Gastrocnemius medialis (tissue), 4 donors: ENCODE measurements around the gene WDR45. TPM values are rescaled to one million over a fixed set of nuclear protein-coding genes. Genes with fewer than 3 reads are reported as not detected.

Experiments
- ATAC-seq, 2 donors: fragments of 150-250 bp; one replicate each; pipeline ENCODE4 v1.9.1; 2016
- DNase-seq, 2 donors: peaks; one replicate each; pipeline ENCODE4 v3.0.0-alpha.2; 2019
- H3K27ac ChIP-seq, 4 donors: fragments of 200-600 bp; sonication (generic); 1 replicate in 1 of 4; 2 replicates in 3 of 4; pipeline ENCODE4 v1.5.1; 2016 to 2018; ENCODE audit warnings: mild to moderate bottlenecking in 2 of 4, moderate library complexity in 1 of 4
- H3K27me3 ChIP-seq, 3 donors: fragments of 200-600 bp; sonication (generic) in 2 of 3; 1 replicate in 1 of 3; 2 replicates in 2 of 3; pipeline versions ENCODE4 v1.5.1 to v1.6.0; 2016 to 2019; ENCODE audit warnings: mild to moderate bottlenecking in 1 of 3, moderate library complexity in 1 of 3
- H3K36me3 ChIP-seq, 2 donors: fragments of 200-600 bp; sonication (generic) in 1 of 2; one replicate each; pipeline ENCODE4 v1.5.1; 2017 to 2018
- H3K4me1 ChIP-seq, 2 donors: fragments of 200-600 bp; sonication (generic) in 1 of 2; one replicate each; pipeline ENCODE4 v1.5.1; 2016 to 2017; ENCODE audit warnings: mild to moderate bottlenecking in 2 of 2
- H3K4me3 ChIP-seq, 4 donors: fragments of 200-600 bp; sonication (generic) in 3 of 4; 1 replicate in 1 of 4; 2 replicates in 3 of 4; pipeline ENCODE4 v1.5.1; 2016 to 2019; ENCODE audit warnings: mild to moderate bottlenecking in 2 of 4
- H3K9me3 ChIP-seq, 3 donors: fragments of 200-600 bp; sonication (generic) in 2 of 3; 1 replicate in 1 of 3; 2 replicates in 2 of 3; pipeline ENCODE4 v1.5.1; 2016 to 2019
- POLR2A ChIP-seq, 2 donors: fragments of 450-650 bp; IDR thresholded peaks; one replicate each; pipeline ENCODE4 v1.6.1; 2017; ENCODE audit warnings: antibody characterized with exemption in 2 of 2, mild to moderate bottlenecking in 2 of 2, moderate library complexity in 2 of 2
- in situ Hi-C, 4 donors: fragments of 200-750 bp; cut with MboI; loops; one replicate each; pipeline versions ENCODE4 v1.15.0 to v1.8.0; 2017; ENCODE audit warnings: low sequenced_read_pairs in 4 of 4
- intact Hi-C: fragments of 100-400 bp; cut with DNase I; formaldehyde crosslinking; loops from one replicate; pipeline ENCODE4 v1.15.1; 2023; ENCODE audit warnings: low total_unique reads
- total RNA-seq, 4 donors: library from RNA; depleted of rRNA; stranded (reverse); fragments of >200 nt; gene quantifications; one replicate each; pipeline versions ENCODE4 v1.1.0 to v1.2.3, GENCODE V29; 2016
- TF ChIP-seq, protein P1 (sequence below), 5 experiments: fragments of 450-650 bp in 3 of 5; fragments of 200-600 bp in 2 of 5; sonication (generic) in 2 of 5; IDR thresholded peaks in 4 of 5; conservative IDR thresholded peaks in 1 of 5; 1 replicate in 4 of 5; 2 replicates in 1 of 5; pipeline ENCODE4 v1.5.1; 2016 to 2019; ENCODE audit warnings: antibody characterized with exemption in 5 of 5, mild to moderate bottlenecking in 3 of 5, moderate library complexity in 3 of 5

WDR45 gene
- total RNA-seq, 4 donors from 2014 or later: 98.2 to 125 (median 105) TPM

DNA sequence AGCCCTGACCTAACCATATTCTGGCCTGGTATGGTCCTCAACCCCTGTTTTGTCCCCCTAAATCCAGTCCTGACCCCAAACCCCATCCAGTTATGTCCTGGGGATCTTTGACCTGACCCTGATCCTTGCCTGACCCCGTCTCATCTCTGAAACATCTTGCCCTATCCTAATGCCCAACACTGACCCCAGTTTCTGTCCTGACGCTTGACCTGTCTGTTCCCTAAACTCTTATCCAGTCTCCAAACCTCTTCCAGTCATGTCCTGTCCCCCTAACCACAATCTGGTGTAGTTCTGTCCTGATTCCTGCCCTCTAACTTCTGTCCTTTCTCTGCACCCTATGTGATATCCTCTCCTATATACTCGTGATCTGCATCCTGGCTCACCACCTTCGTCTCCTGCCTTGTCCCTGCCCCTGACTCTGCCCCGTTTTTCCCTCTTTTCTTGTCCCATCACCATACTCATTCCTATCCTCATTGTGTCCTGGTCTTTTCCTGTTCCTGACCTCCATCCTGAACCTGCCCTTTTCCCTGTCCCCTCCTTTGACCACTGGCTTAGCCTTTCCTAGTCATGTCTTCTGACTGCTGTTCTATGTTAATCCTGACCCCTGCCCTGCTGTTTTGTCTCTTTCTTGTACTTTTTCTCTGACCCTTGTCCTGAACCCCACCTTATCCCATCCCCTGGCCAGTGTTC is 25.5 kb downstream of the WDR45 start:
- Histone ChIP-seq H3K27ac (peak overlapping the region; percentile 43 to 73 (median 63)), H3K4me1 (no peaks in the 10 kb centered on the region), H3K9me3 (no peaks in the 10 kb centered on the region), H3K27me3 (no peaks in the 10 kb centered on the region), H3K4me3 (peak overlapping the region; percentile 56 to 64 (median 59)), H3K36me3 (no peaks in the 10 kb centered on the region)
- ATAC-seq: no peak
- intact Hi-C loops (no loop called here), in situ Hi-C loops (no loop called here)
- no peak for TF ChIP-seq POLR2A (IDR thresholded peaks at IDR 0.05)
- TF ChIP-seq, protein P1, sequence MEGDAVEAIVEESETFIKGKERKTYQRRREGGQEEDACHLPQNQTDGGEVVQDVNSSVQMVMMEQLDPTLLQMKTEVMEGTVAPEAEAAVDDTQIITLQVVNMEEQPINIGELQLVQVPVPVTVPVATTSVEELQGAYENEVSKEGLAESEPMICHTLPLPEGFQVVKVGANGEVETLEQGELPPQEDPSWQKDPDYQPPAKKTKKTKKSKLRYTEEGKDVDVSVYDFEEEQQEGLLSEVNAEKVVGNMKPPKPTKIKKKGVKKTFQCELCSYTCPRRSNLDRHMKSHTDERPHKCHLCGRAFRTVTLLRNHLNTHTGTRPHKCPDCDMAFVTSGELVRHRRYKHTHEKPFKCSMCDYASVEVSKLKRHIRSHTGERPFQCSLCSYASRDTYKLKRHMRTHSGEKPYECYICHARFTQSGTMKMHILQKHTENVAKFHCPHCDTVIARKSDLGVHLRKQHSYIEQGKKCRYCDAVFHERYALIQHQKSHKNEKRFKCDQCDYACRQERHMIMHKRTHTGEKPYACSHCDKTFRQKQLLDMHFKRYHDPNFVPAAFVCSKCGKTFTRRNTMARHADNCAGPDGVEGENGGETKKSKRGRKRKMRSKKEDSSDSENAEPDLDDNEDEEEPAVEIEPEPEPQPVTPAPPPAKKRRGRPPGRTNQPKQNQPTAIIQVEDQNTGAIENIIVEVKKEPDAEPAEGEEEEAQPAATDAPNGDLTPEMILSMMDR (IDR thresholded peaks at IDR 0.05 in 4 of 5, conservative IDR thresholded peaks at IDR 0.05 in 1 of 5): no peak
- no peak for DNase-seq

DNA sequence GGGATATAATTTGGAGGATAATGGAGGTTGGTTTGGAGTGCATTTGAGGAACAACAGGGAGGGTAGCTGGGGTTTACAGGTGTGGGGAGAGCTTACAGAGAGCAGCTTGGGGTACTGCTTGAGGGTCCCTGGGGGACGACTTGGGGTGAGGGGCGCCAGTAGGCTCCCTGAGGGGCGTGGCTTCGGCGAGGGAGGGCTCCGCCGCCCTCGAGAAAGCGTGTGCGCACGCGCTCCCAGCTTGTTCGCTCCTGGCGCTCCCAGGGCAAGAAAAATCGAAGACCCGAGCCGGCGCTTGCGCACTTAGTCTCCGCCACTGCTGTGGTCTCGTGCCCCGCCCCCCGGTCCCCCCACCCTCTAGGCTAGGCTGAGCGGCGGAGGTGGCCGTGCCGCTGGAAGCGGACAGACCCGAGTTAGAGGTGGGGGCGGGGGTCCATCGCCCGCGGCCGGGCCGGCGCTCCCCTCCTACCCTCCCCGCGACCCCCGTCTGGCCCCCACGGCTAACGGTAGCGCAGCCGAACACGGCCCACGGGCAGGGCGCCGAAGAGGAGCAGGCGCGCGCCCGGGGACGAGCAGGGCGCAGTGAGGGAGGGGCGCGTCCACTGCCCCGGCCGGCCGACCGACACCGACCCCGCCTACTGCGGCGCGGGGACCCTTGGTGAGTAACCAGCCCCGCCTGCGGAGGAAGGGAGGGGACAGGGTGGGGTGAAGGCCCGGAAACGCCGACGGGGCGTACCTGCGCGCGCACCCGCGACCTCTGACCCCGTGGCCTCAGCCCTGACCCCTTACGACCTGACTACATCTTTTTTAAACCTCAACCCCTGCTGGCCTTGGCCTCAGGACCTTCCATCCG is 26.2 kb downstream of the WDR45 start:
- TF ChIP-seq, protein P1 (IDR thresholded peaks at IDR 0.05 in 4 of 5, conservative IDR thresholded peaks at IDR 0.05 in 1 of 5): no peak
- no peak for TF ChIP-seq POLR2A (IDR thresholded peaks at IDR 0.05)
- Histone ChIP-seq H3K9me3 (no peaks in the 10 kb centered on the region), H3K4me1 (no peaks in the 10 kb centered on the region), H3K36me3 (no peaks in the 10 kb centered on the region), H3K4me3 (peak overlapping the region; percentile 56 to 64 (median 59)), H3K27ac (peak overlapping the region; percentile 43 to 73 (median 63)), H3K27me3 (no peaks in the 10 kb centered on the region)
- no peak for DNase-seq
- in situ Hi-C loops: no loop called here
- intact Hi-C loops: no loop called here
- ATAC-seq: no peak

DNA sequence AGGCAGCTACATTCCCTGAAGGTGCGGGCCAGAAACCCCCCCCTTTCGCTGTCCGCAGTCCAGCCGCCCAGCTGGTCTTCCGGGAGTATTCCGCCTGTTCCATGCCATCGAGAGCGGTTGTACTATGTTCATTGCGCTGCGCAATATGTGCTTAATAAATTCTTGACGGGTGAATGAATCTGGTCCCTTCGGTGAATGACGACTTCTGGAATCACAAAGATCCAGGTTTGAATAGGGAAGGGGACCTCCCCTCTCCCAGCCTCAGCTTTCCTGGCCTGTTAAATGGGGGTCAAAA is 35.8 kb downstream of the WDR45 start:
- TF ChIP-seq, protein P1 (IDR thresholded peaks at IDR 0.05 in 4 of 5, conservative IDR thresholded peaks at IDR 0.05 in 1 of 5): no peak
- no peak for TF ChIP-seq POLR2A (IDR thresholded peaks at IDR 0.05)
- no peaks in the 10 kb centered on the region for H3K27me3 ChIP-seq
- H3K4me1 ChIP-seq: peaks cover 9% of the 10 kb centered on the region in 2 donors
- peak overlapping the region; percentile 78 to 85 (median 82) for H3K27ac ChIP-seq
- no peak for ATAC-seq
- peaks cover 0 to 4% of the 10 kb centered on the region in 2 donors for H3K36me3 ChIP-seq
- no peaks in the 10 kb centered on the region for H3K9me3 ChIP-seq
- H3K4me3 ChIP-seq: peak overlapping the region; percentile 22 to 41 (median 35)
- DNase-seq: no peak
- intact Hi-C loops: loop anchor here (1.0 to 5.0 kb wide), 7 partner anchors 30 to 242 kb away; partner anchors contain the start of genes GRIPAP1, HDAC6, PIM2 and PRAF2
- in situ Hi-C loops: loop anchor here in 1 of 4 donors (5.0 kb wide), 1 partner anchor 82 kb away; no protein-coding TSS in a partner anchor

DNA sequence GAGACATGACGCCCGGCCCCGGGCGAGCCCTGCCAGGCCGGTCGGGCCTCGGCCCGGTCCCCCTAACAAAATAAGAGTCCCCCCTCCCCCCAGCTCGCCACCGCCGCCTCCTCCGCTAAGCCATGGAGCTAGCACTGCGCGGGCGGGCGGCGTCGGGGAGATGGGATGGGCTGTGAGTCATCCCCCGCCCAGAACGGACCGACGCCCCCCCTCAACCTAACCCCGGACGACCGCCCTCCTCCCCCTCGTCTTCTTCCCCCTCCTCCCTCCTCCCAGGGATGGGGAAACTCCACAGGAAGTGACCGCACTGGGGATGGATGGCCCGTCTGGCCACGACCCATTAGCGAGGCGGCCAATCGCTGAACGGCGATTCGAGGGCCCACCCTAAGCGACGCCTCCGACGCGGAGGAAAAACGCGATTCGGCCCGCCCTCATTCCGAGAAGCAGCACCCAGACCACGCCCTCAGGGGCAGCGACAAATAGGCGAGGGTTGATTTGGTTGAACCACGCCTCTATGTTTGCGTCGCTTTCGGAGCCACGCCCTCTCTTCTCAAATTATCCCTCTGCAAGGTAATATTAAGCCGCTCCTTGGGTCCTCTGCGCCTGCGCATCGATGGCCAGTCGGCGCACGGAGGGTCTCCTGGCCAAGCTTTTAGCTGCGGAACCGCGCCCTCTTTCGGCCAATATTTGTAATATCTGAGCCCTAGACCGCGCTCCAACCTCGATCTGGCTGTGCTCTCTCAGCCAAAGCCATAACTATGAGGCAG is 36.3 kb downstream of the WDR45 start, which contains the start of gene TFE3:
Gene TFE3, minus strand, starts transcription at position 138 of the 767 bp plus-strand sequence. Its CDS starts 131 bp downstream, at position 7.
- intact Hi-C loops: loop anchor here (1.0 to 5.0 kb wide), 7 partner anchors 31 to 241 kb away; partner anchors contain the start of genes GRIPAP1, HDAC6, PIM2 and PRAF2
- H3K9me3 ChIP-seq: no peaks in the 10 kb centered on the region
- ATAC-seq: peak; percentile 90 to 93

More for the DNA sequence above, 36.3 kb downstream of the WDR45 start, which contains the start of gene TFE3:
- peaks cover 9% of the 10 kb centered on the region in 2 donors for H3K4me1 ChIP-seq
- in situ Hi-C loops: loop anchor here in 1 of 4 donors (5.0 kb wide), 1 partner anchor 81 kb away; no protein-coding TSS in a partner anchor
- H3K27ac ChIP-seq: peak within 1 kb of the TSS; percentile 93 to 100 (median 98)
- no peaks in the 10 kb centered on the region for H3K27me3 ChIP-seq
- TF ChIP-seq, protein P1 (IDR thresholded peaks at IDR 0.05 in 4 of 5, conservative IDR thresholded peaks at IDR 0.05 in 1 of 5): peak; percentile 41 to 64 (median 63)
- peak; percentile 72 to 76 for TF ChIP-seq POLR2A (IDR thresholded peaks at IDR 0.05)
- peak within 1 kb of the TSS; percentile 76 to 87 (median 79) for H3K4me3 ChIP-seq
- peak; percentile 97 to 99 for DNase-seq
- peaks cover 0 to 10% of the 10 kb centered on the region in 2 donors for H3K36me3 ChIP-seq
